ENCODE measurements around the gene RHBDD2.
A peak's percentile ranks its signal among the peaks of the same experiment; 100 is the strongest.

The RHBDD2 gene

DNA sequence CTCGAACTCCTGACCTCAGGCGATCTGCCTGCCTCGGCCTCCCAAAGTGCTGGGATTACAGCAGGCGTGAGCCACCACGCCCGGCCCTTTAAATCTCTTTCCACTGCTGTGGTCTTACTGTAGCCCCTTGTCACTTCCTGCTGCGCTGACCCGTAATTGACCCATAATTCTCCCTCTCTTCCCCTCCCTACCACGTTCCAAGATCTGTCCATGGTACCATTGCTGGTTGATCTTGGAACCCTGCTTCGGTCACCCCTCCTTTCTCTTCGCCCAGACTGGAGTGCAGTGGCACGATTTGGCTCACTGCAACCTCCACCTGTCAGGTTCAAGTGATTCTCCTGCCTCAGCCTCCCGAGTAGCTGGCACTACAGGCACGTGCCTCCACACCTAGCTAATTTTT is 42.6 kb downstream of the RHBDD2 start:
- DNase-seq: no peak

DNA sequence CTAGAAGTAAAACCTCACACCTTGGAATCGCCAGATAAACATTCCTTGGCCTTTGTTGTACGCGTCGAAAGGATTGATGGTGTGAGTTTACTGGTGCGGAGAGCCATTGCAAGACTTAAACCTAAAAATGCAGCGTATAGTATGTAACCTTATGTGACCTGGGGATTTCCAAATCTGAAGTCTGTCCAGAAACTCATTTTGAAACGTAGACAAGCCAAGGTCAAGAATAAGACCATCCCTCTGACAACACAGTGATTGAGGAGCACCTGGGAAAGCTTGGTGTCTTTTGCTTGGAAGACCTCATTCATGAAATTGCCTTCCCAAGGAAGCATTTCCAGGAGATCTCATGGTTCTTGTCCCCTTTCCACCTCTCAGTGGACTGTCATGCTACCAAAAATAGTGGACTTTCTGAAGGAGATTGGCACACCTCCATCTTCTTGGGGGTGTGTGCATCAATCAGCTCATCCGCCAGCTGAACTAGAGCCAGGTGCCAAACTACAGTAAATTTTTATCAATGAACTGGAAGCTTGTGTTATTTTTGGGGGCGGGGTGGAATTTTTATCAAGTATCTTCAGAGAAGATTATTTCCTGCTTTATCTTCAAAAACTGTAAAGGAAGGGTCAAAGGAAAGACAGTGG is 44.3 kb downstream of the RHBDD2 start:
- no peak for DNase-seq

DNA sequence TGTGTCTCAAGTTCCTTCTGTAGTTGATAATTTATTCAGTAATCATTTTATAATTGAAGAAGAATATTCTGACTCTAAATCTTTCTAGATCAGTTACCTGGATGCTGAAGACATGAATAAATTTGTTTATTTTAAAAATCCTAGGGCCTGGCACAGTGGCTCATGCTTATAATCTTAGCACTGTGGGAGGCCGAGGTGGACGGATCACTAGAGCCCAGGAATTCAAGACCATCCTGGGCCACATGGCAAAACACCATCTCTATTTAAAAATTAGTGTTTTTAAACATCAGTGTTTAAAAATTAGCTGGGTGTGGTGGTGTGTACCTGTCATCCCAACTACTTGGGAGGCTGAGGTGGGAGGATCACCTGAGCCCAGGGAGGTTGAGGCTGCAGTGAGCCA is 45.4 kb downstream of the RHBDD2 start:
- no peak for DNase-seq

DNA sequence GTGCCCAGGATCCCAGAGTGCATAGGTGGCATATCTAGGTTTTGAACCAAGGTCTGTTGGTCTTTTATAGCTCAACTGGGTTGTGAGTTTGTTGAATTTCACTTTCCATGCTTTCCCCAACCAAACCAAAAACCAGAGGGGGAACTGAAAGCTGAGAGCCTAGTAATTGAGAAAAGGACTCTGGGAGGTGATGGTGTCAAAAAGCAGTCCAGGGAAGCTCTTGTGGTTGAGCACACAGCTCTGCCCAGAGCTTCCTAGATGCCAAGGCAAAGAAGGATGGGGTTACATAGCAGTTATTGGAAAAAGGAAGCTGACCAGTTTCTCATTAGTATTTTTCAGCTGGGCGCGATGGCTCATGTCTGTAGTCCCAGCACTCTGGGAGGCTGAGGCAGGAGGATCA is 46.1 kb downstream of the RHBDD2 start:
- no peak for DNase-seq

DNA sequence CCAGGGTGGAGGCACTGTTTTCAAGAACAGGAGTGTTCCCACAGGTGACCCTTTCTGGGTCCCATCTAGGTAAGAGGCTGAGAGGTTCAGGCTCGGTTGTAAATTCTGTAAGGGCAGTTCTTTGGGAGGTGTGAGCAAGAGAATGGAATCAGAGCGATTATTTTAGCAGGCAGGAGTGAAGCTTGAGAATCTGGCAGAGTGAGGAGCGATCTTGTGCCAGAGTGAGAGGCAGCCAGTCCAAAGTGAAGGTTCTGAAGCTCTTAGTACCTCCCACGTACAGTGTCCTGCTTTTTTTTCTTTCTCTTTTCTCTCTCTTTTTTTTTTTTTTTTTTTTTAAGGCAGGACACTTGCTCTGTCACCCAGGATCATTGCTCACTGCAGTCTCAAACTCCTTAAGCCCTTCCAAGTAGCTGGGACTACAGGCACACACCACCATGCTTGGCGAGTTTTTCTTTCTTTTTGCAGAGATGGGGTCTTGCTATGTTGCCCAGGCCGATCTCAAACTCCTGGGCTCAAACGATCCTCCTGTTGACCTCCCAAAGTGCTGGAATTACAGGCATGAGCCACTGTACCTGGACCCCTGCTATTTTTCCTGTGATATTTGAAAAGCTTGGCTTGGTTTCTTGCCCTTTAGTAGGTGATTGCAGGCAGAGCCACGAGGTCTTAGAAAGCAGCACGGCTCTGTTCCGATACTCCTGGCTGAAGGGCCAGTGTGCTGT is 47.0 kb downstream of the RHBDD2 start:
- DNase-seq: no peak

DNA sequence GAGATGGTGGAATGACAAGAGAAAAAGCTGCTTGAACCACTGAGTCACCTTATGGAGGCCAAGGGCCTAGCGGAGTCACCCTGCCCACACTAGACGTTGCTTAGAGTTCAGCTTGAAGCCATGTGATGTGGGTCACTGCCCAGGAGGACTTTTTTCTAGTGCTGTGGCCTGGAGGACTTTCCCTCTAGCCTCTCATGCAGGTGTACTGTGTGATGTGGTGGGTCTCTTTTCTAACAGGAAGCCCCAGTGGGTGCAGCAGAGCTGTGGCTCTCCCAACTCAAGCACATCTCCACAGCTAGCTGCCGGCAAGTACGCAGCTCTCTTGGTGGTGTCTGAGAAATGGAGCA is 49.7 kb downstream of the RHBDD2 start:
- no peak for DNase-seq

DNA sequence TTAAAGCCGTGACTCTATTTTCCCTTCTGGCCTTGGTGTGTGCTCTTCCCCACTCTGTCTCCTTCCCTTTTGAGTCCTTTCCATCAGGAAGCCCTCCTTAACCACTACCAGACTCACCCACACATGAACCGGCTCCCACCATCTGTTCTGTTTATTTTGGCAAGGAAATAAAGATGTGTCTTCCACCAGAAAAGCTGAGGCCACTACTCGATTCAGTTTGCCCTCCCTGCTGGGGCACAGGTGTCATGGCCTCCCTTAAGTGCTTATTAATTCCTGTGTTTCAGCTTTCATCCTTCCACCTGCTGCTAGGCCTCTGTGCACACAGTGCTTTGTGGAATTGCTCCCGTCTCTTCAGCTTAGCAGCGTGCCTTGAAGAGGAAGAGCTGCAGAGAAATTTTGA is 52.8 kb downstream of the RHBDD2 start:
- no peak for DNase-seq

DNA sequence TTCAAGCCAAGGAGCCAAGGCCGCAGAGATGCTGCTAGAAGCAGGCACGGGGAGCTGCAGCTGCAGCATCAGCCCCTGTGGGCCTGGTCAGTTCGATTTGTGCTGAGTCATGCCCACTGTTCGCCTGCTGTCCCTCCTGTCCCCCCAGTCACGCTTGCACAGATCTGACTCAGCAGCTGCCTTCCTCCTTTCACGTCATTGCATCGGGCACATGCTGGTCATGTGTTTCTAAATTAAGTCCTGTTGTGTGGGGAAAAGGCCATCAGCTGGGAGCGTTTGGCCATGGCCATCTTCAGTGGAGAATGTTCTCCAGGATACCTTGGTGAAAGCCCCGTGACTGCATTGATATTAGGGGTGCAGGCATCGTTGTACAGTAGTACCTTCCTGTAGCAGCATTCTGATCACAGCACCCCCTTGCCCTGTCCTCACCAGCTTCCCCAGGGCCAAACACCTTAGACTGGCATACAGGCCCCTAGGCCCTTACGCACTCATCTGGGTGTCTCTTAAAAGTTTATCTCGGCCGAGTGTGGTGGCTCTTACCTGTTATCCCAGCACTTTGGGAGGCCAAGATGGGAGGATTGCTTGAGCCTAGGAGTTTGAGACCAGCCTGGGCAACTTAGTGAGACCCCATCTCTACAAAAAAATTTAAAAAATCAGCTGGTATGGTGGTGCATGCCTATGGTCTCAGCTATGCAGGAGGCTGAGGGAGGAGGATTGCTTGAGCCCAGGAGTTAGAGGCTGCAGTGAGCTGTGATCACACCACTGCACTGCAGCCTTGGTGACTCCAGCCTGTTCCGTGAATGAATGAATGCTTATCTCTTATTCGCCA is 59.3 kb downstream of the RHBDD2 start:
- DNase-seq: peak in 1 of 2 donors; percentile 11
